NAMALWA (cell line): ENCODE data around the gene RFTN1.
A peak's percentile ranks its signal among the peaks of the same experiment; 100 is the strongest.

ENCODE experiments used
- DNase-seq: peaks from one replicate; pipeline ENCODE4 v3.0.0-alpha.2; 2015; ENCODE audit warnings: low spot score

Gene RFTN1

GRCh38 chr3:16513141-16514020 lies at the start of gene RFTN1:
TSS of gene RFTN1 (minus strand) at chr3:16513699. CDS start at chr3:16493869, 19,830 bp downstream.
- DNase-seq, result peak; percentile 85

GRCh38 chr3:16559653-16560365 lies 46.3 kb upstream of the RFTN1 start:
- no peak for DNase-seq

- no peak for DNase-seq
Observed at GRCh38 chr3:16554126-16554525, 40.6 kb upstream of the RFTN1 start.

GRCh38 chr3:16552757-16553156 lies 39.3 kb upstream of the RFTN1 start:
- no peak for DNase-seq

GRCh38 chr3:16551342-16551976 lies 38.0 kb upstream of the RFTN1 start:
- no peak for DNase-seq

GRCh38 chr3:16550676-16551341 lies 37.3 kb upstream of the RFTN1 start:
- DNase-seq, result peak; percentile 93

GRCh38 chr3:16550305-16550675 lies 36.8 kb upstream of the RFTN1 start:
- DNase-seq, result no peak

- DNase-seq, result no peak
Observed at GRCh38 chr3:16548721-16549120, 35.2 kb upstream of the RFTN1 start.

- no peak for DNase-seq
Observed at GRCh38 chr3:16547561-16548357, 34.3 kb upstream of the RFTN1 start.

GRCh38 chr3:16546186-16547010 lies 32.9 kb upstream of the RFTN1 start:
- DNase-seq, result no peak

- no peak for DNase-seq
Observed at GRCh38 chr3:16545413-16546185, 32.1 kb upstream of the RFTN1 start.

GRCh38 chr3:16543242-16543864 lies 29.9 kb upstream of the RFTN1 start:
- no peak for DNase-seq

- no peak for DNase-seq
Observed at GRCh38 chr3:16538507-16538906, 25.0 kb upstream of the RFTN1 start.

- DNase-seq, result no peak
Observed at GRCh38 chr3:16536996-16537395, 23.5 kb upstream of the RFTN1 start.

- DNase-seq, result no peak
Observed at GRCh38 chr3:16536344-16536663, 22.8 kb upstream of the RFTN1 start.

- DNase-seq, result no peak
Observed at GRCh38 chr3:16534640-16535262, 21.3 kb upstream of the RFTN1 start.

- DNase-seq, result no peak
Observed at GRCh38 chr3:16533928-16534574, 20.6 kb upstream of the RFTN1 start.

GRCh38 chr3:16529264-16529663 lies 15.8 kb upstream of the RFTN1 start:
- peak; percentile 44 for DNase-seq
